ENCODE results near the gene SRC.

The SRC gene

GRCh38 chr20:37315021-37315451 is 30.9 kb upstream of the SRC start:
- no peak for DNase-seq

DNA sequence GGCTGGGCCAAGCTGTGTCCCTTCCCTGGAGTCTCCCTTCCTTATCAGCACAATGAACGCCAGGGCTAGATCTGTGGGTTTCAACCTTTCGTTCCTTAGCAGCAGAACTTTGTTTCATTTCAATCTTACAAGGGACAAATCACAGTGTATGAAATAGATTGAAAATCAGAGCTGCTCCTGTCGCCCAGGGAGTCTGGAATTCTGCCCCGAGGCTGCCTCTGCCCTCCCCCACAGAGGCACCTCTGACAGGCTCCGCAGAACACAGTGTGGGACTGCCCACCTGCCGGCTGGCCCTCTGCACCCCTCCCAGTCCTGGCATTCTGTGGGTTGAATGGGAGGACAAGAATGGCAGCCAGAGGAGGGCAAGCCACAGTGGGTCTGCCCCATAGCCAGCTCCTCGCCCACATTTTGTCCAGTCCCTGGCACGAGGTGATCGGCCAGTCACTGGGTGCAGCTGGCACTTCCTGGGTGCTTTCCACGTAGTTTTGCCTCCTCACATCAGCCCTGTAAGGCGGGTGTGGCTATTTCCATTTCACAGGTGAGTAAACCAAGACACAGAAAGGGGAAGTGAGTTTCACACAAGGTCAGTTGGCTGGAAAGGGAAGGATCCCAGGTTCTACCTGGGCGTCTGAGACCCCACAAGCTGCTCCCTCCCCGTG is 30.4 kb upstream of the SRC start:
- DNase-seq, result peak in 3 of 4 experiments; percentile 15 to 25 (median 22)

DNA sequence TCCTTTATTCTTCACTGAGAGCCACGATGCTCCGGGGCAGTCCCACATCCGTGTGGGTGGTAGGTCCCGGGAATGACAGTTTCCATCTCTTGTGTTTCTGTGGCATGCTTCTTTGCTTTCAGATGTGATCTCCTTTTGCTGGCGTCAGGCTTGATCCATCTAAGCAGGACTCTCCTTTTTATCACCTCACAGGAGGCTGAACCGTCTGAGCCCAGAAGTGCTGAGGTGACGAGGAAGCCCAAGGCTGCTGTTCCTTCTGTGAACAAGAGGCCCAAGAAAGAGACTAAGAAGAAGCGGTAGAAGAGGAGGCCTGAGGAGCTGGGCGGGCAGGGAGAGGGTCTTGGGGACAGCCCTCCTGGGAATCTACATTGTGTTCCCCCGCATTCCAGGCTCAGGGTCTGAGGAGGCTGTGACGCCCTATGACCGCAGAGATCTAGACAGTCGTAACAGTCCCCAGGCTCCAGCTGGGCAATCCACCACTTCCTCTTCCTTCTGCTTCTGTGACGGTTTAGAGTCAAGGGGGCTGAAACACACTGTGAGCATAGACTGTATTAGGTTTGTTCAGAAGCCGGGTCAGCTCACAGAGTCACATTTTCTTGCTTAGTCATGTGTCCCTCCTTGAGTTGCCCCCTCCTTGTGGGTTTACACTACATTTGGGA is 29.7 kb upstream of the SRC start:
- DNase-seq, result peak; percentile 82 to 92 (median 86)

GRCh38 chr20:37316775-37317170 is 29.2 kb upstream of the SRC start:
- DNase-seq, result no peak

DNA sequence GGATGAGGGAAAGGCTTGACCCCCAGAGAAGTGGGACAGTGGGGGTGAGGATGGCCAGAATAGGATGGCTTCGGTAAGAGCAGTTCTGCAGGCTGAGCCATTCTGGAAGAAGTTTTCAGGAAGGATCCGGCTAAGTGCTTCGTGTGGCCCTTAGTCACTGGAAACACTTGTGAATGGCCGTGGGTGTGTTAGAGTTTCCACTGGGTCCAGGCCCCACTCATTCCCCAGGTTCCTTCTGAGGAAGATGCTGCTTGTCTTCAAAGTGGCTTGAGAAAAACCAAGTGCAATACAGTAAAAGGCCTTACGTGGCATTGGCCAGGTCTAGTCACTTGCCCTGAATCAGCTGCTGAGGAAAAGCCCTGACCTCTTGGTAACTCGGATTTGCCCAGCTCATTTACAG is 28.6 kb upstream of the SRC start:
- peak; percentile 42 to 71 (median 65) for DNase-seq

GRCh38 chr20:37317994-37318640 is 27.8 kb upstream of the SRC start:
- peak; percentile 25 to 57 (median 52) for DNase-seq

- DNase-seq, result peak in 3 of 4 experiments; percentile 14 to 29 (median 25)
These were observed 26.7 kb upstream of the SRC start for GRCh38 chr20:37319151-37319671.

GRCh38 chr20:37323985-37324384 is 22.0 kb upstream of the SRC start:
- no peak for DNase-seq

DNA sequence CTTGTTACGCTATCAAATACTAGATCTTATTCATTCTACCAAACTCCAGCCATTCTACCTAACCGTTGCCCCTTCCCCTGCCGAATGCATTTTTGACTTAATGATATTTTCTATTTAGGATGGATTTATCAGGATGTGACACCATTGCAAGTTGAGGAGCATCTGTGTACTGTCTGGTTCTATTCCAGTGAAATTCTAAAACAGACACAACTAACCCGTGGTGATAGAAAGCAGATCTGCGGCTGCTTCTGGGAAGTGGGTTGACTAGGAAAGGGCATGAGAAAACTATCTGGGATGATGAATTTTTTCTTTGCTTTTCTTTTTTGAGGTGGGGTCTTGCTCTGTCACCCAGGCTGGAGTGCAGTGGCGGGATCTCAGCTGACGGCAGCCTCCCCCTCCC is 20.7 kb upstream of the SRC start:
- no peak for DNase-seq

DNA sequence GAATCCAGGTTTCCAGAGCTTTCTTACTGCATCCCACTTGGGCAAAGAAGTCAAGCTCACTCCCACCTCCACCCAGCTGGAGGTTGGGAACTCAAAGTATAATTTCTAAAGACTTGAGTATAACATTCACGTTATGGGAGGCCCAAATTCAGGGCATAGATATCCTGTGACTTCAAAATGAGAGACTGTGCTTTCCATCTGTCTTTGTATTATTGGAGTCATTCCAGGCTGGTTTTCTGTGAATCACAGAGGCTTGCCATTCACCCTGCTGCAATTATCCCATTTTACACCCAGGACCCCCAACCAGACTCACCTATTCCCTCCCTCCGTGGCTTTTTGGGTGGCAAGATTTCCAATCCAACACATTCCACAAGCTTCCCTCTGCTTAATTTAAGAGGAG is 19.3 kb upstream of the SRC start:
- no peak for DNase-seq

GRCh38 chr20:37327748-37328147 is 18.2 kb upstream of the SRC start:
- no peak for DNase-seq

- no peak for DNase-seq
These were observed 17.6 kb upstream of the SRC start for GRCh38 chr20:37328149-37328945.

DNA sequence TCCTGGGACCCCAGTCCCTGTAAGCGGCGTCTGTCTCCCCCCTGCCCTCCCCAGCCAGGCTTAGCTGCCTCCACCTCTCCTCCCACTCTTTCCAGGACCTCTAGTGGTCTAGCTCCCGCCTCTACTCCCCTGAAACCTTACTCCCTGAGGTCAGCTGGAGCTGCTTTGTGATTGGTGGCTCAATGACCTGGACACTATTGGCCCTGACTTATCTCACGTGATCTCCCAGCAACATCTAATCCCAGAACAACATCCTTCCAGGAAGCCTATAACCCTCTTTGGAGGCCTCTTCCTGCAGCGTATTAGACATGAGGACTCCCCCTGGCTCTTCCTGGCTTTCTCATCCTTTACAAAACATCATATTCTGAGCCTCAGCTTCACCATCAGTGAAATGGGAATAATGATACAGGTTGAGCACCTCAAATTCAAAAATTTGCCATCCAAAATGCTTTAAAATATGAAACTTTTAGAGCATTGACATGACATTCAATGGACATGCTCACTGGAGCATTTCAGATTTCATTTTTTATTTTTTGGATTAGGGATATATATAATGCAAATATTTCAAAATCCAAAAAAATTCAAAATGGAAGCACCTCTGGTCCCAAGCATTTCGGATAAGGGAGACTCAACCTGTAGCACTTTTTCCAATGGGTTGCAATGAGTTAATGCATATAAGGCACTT is 16.3 kb upstream of the SRC start:
- DNase-seq, result no peak

GRCh38 chr20:37330316-37330715 is 15.6 kb upstream of the SRC start:
- DNase-seq, result no peak

GRCh38 chr20:37331060-37331857 is 14.7 kb upstream of the SRC start:
- no peak for DNase-seq

GRCh38 chr20:37333130-37333847 is 12.7 kb upstream of the SRC start:
- DNase-seq, result no peak

GRCh38 chr20:37333848-37334318 is 12.1 kb upstream of the SRC start:
- peak; percentile 82 to 91 (median 90) for DNase-seq

GRCh38 chr20:37334450-37334849 is 11.5 kb upstream of the SRC start:
- no peak for DNase-seq

- peak; percentile 68 to 89 (median 81) for DNase-seq
These were observed 10.1 kb upstream of the SRC start for GRCh38 chr20:37335642-37336368.

Measured in suppressor macrophage (primary cell).